Measurements from ENCODE around the gene CTSH. TPM values are rescaled to one million over a fixed set of nuclear protein-coding genes. Genes with fewer than 3 reads are reported as not detected.

The CTSH gene
- total RNA-seq (201 TPM), polyA plus RNA-seq (ENCODE audit: insufficient read depth, low read depth, low replicate concordance) (1,628 TPM)
- long read RNA-seq, donor 1, transcript CTSH-201 (12 exons, 2,190 nt), result major isoform, 12 of 20 reads
- long read RNA-seq, donor 1, partial matches to known transcripts, result 0 of 20 reads
- long read RNA-seq, donor 1, other reads (novel, unspliced or antisense), result 6 of 20 reads
- long read RNA-seq, donor 2, transcript CTSH-204 (3 exons, 2,138 nt), result minor isoform, 5 of 58 reads
- long read RNA-seq, donor 2, transcript CTSH-201 (12 exons, 2,190 nt), result major isoform, 35 of 58 reads
- long read RNA-seq, donor 2, partial matches to known transcripts, result 7 of 58 reads
- long read RNA-seq, donor 2, other reads (novel, unspliced or antisense), result 7 of 58 reads
- long read RNA-seq, donor 3, transcript CTSH-201 (12 exons, 2,190 nt), result major isoform, 37 of 60 reads
- long read RNA-seq, donor 3, partial matches to known transcripts, result 0 of 60 reads
- long read RNA-seq, donor 3, other reads (novel, unspliced or antisense), result 16 of 60 reads
- long read RNA-seq, donor 4, transcript CTSH-201 (12 exons, 2,190 nt), result major isoform, 24 of 30 reads
- long read RNA-seq, donor 4, partial matches to known transcripts, result 0 of 30 reads
- long read RNA-seq, donor 4, other reads (novel, unspliced or antisense), result 5 of 30 reads
- long read RNA-seq, donor 5, partial matches to known transcripts, result 0 of 2 reads
- long read RNA-seq, donor 5, other reads (novel, unspliced or antisense), result 0 of 2 reads
- long read RNA-seq, donor 6, transcript CTSH-204 (3 exons, 2,138 nt), result minor isoform, 11 of 78 reads
- long read RNA-seq, donor 6, transcript CTSH-201 (12 exons, 2,190 nt), result major isoform, 57 of 78 reads
- long read RNA-seq, donor 6, partial matches to known transcripts, result 0 of 78 reads
- long read RNA-seq, donor 6, other reads (novel, unspliced or antisense), result 10 of 78 reads
- long read RNA-seq, donor 7, transcript CTSH-201 (12 exons, 2,190 nt), result major isoform, 82 of 102 reads
- long read RNA-seq, donor 7, partial matches to known transcripts, result 5 of 102 reads
- long read RNA-seq, donor 7, other reads (novel, unspliced or antisense), result 15 of 102 reads
- long read RNA-seq, donor 8, transcript CTSH-201 (12 exons, 2,190 nt), result major isoform, 24 of 34 reads
- long read RNA-seq, donor 8, partial matches to known transcripts, result 0 of 34 reads
- long read RNA-seq, donor 8, other reads (novel, unspliced or antisense), result 5 of 34 reads
- long read RNA-seq, donor 9, transcript CTSH-201 (12 exons, 2,190 nt), result major isoform, 17 of 27 reads
- long read RNA-seq, donor 9, partial matches to known transcripts, result 0 of 27 reads
- long read RNA-seq, donor 9, other reads (novel, unspliced or antisense), result 8 of 27 reads
- long read RNA-seq, donor 10, transcript CTSH-201 (12 exons, 2,190 nt), result major isoform, 33 of 60 reads
- long read RNA-seq, donor 10, transcript CTSH-204 (3 exons, 2,138 nt), result minor isoform, 15 of 60 reads
- long read RNA-seq, donor 10, partial matches to known transcripts, result 0 of 60 reads
- long read RNA-seq, donor 10, other reads (novel, unspliced or antisense), result 9 of 60 reads

- FAIRE-seq, result no peak
- peak within 1 kb of the TSS; percentile 41 to 88 (median 85) for H3K4me3 ChIP-seq (ENCODE audit: low read length in 3 of 3)
- no peaks in the 10 kb centered on the region for H3K36me3 ChIP-seq (ENCODE audit: control insufficient read depth in 2 of 3, insufficient read depth in 3 of 3, low read length in 3 of 3)
- no peak for TF ChIP-seq CTCF (IDR thresholded peaks at IDR 0.05; ENCODE audit: borderline replicate concordance, extremely low read depth, insufficient read depth)
- DNase-seq, result peak; percentile 81 to 95 (median 86)
- intact Hi-C loops (cut with DNase I), result no loop called here
- no peaks in the 10 kb centered on the region for H3K9me3 ChIP-seq (ENCODE audit: control insufficient read depth in 2 of 3, insufficient read depth in 1 of 3, low read length in 3 of 3)
- peaks cover 0 to 3% (median 3%) of the 10 kb centered on the region in 3 donors for H3K4me1 ChIP-seq (ENCODE audit: control insufficient read depth in 2 of 3, insufficient read depth in 2 of 3, low read depth in 1 of 3, low read length in 3 of 3)
- H3K27me3 ChIP-seq (ENCODE audit: control insufficient read depth, insufficient read depth, low read length), result no peaks in the 10 kb centered on the region
- peak within 1 kb of the TSS; percentile 28 to 99 (median 86) for H3K9ac ChIP-seq (ENCODE audit: low read length in 3 of 3)
- H3K27ac ChIP-seq (ENCODE audit: low read depth in 2 of 2, low read length in 2 of 2), result peak within 1 kb of the TSS; percentile 94 to 95
Observed at GRCh38 chr15:78944669-78945407, at the start of gene CTSH. CTSH (minus strand) TSS chr15:78945046; CDS start chr15:78944981, 65 bp downstream.

- H3K4me3 ChIP-seq (ENCODE audit: low read length in 3 of 3), result no peak overlapping the region
- no peaks in the 10 kb centered on the region for H3K9me3 ChIP-seq (ENCODE audit: control insufficient read depth in 2 of 3, insufficient read depth in 1 of 3, low read length in 3 of 3)
- FAIRE-seq (no peak), DNase-seq (peak in 1 of 5 donors; percentile 54)
- intact Hi-C loops (cut with DNase I), result no loop called here
- H3K27me3 ChIP-seq (ENCODE audit: control insufficient read depth, insufficient read depth, low read length), result no peaks in the 10 kb centered on the region
- peak overlapping the region; percentile 83 to 90 for H3K27ac ChIP-seq (ENCODE audit: low read depth in 2 of 2, low read length in 2 of 2)
- peaks cover 0 to 36% (median 28%) of the 10 kb centered on the region in 3 donors for H3K4me1 ChIP-seq (ENCODE audit: control insufficient read depth in 2 of 3, insufficient read depth in 2 of 3, low read depth in 1 of 3, low read length in 3 of 3)
- H3K9ac ChIP-seq (ENCODE audit: low read length in 3 of 3), result peak overlapping the region in 1 of 3 donors; percentile 5
- no peaks in the 10 kb centered on the region for H3K36me3 ChIP-seq (ENCODE audit: control insufficient read depth in 2 of 3, insufficient read depth in 3 of 3, low read length in 3 of 3)
- TF ChIP-seq CTCF (IDR thresholded peaks at IDR 0.05; ENCODE audit: borderline replicate concordance, extremely low read depth, insufficient read depth), result no peak
Observed at GRCh38 chr15:78993931-78994530, 49.2 kb upstream of the CTSH start.
